ENCODE results near the gene CCDC192.

GRCh38 chr5:127967323-127967982, 264.3 kb downstream of the CCDC192 start:
- TF ChIP-seq CTCF (IDR thresholded peaks at IDR 0.05; ENCODE audit: low read depth, low read length, poor library complexity, severe bottlenecking) (no peak), EZH2phosphoT487 (IDR thresholded peaks at IDR 0.05; ENCODE audit: borderline replicate concordance, low read length) (no peak)
